Prostate gland (tissue), 2 donors: ENCODE measurements around the gene TTYH2. TPM values are rescaled to one million over a fixed set of nuclear protein-coding genes. Genes with fewer than 3 reads are reported as not detected.

Source experiments
- DNase-seq: peaks from one replicate; pipeline ENCODE4 v3.0.0-alpha.2; 2019; ENCODE audit warnings: low spot score
- H3K27ac ChIP-seq, 2 donors: fragments of 200-600 bp; sonication (generic); 2 replicates each; pipeline ENCODE4 v1.5.1; 2017 to 2019
- H3K27me3 ChIP-seq: fragments of 200-600 bp; sonication (generic); replicated peaks from 2 replicates; pipeline ENCODE4 v1.5.1; 2019; ENCODE audit not compliant: insufficient read depth
- H3K36me3 ChIP-seq, 2 donors: fragments of 200-600 bp; sonication (generic); 1 replicate in 1 of 2; 2 replicates in 1 of 2; pipeline versions ENCODE4 v1.5.1 to v1.8.1; 2017 to 2019
- H3K4me1 ChIP-seq: fragments of 200-600 bp; sonication (generic); replicated peaks from 2 replicates; pipeline ENCODE4 v1.5.1; 2019
- H3K4me3 ChIP-seq, 2 donors: fragments of 200-600 bp; sonication (generic); 2 replicates each; pipeline ENCODE4 v1.5.1; 2017 to 2019
- H3K9me3 ChIP-seq: fragments of 200-600 bp; sonication (generic); 2 replicates; pipeline ENCODE4 v1.5.1; 2017
- CTCF ChIP-seq, 4 experiments: fragments of 200-600 bp in 2 of 4; fragments of 450-650 bp in 2 of 4; sonication (generic) in 2 of 4; IDR thresholded peaks; 1 replicate in 3 of 4; 2 replicates in 1 of 4; pipeline ENCODE4 v1.5.1; 2016 to 2019; ENCODE audit warnings: antibody characterized with exemption in 4 of 4, mild to moderate bottlenecking in 2 of 4, moderate library complexity in 2 of 4
- POLR2A ChIP-seq: fragments of 450-650 bp; IDR thresholded peaks from one replicate; pipeline ENCODE4 v1.6.1; 2016; ENCODE audit warnings: antibody characterized with exemption, mild to moderate bottlenecking
- POLR2AphosphoS5 ChIP-seq: sonication (generic); formaldehyde crosslinking; IDR thresholded peaks from one replicate; pipeline ENCODE4 v1.6.1; 2017; ENCODE audit warnings: antibody characterized with exemption
- WGBS: methylation state at CpG from one replicate; pipeline ENCODE4 v1.1.5; 2018; 5-methylcytosine and 5-hydroxymethylcytosine counted together
- intact Hi-C: fragments of 100-400 bp; cut with DNase I; formaldehyde crosslinking; loops from one replicate; pipeline ENCODE4 v1.14.2; 2022
- total RNA-seq, 2 donors: library from RNA; depleted of rRNA; stranded (reverse); fragments of >200 nt; gene quantifications; one replicate each; pipeline ENCODE4 v1.1.0, GENCODE V29; 2016

The TTYH2 gene
- total RNA-seq, 2 donors from 2014 or later = 7.7 to 43.3 TPM

DNA sequence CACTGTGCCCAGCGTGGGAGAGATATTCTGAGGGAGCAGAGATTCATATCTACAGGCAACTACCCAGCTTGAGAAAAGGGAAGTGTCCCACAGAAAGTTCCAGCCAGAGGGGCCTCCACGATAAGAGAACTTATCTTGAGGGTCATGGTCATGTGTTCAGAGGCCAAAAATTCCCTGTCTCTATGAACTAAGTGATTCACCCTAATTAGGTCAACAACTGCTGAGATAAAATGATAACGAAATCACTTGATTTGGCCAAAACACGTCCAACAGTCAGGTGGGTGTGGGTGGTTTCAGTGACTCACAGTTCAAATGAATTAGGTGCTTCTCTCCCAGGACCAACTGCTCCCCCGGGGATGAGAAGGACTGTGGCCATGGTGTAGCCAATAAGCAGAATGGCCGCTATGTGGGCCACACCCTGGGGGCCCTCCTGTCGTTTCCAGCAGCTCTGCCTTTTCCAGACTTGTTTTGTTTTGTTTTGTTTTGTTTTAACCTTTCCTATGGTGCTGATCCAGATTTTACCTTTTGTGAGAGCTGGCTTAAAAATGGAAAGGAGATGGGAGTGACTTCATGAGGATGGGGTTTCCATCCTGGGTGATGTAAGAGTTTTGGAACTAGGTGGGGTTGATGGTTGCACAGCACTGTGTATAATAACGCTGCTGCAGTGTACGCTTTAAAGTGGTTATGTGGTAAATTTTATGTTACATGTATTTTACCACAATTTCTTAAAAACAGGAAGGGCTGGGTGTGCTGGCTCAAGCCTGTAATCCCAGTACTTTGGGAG, 69.4 kb downstream of the TTYH2 start:
- TF ChIP-seq POLR2AphosphoS5 = no peak
- no peak for TF ChIP-seq CTCF (IDR thresholded peaks at IDR 0.05)
- TF ChIP-seq POLR2A = no peak
- Histone ChIP-seq H3K9me3 (no peaks in the 10 kb centered on the region), H3K27me3 (no peaks in the 10 kb centered on the region), H3K4me3 (no peak overlapping the region), H3K36me3 (no peaks in the 10 kb centered on the region), H3K4me1 (no peaks in the 10 kb centered on the region), H3K27ac (no peak overlapping the region)
- WGBS = 44% methylated on average over 9 of the region's 9 CpGs
- intact Hi-C loops = no loop called here
- no peak for DNase-seq

GRCh38 chr17:74283371-74283673, 70.0 kb downstream of the TTYH2 start:
- intact Hi-C loops = no loop called here
- no peak for TF ChIP-seq POLR2A
- TF ChIP-seq CTCF (IDR thresholded peaks at IDR 0.05) = no peak
- TF ChIP-seq POLR2AphosphoS5 = no peak

GRCh38 chr17:74287031-74287602, 73.7 kb downstream of the TTYH2 start:
- intact Hi-C loops = no loop called here

More at GRCh38 chr17:74283371-74283673, 70.0 kb downstream of the TTYH2 start:
- Histone ChIP-seq H3K4me3 (no peak overlapping the region), H3K36me3 (no peaks in the 10 kb centered on the region), H3K27ac (no peak overlapping the region), H3K27me3 (no peaks in the 10 kb centered on the region), H3K9me3 (no peaks in the 10 kb centered on the region), H3K4me1 (no peaks in the 10 kb centered on the region)
- WGBS = 85% methylated on average over 4 of the region's 4 CpGs
- no peak for DNase-seq

DNA sequence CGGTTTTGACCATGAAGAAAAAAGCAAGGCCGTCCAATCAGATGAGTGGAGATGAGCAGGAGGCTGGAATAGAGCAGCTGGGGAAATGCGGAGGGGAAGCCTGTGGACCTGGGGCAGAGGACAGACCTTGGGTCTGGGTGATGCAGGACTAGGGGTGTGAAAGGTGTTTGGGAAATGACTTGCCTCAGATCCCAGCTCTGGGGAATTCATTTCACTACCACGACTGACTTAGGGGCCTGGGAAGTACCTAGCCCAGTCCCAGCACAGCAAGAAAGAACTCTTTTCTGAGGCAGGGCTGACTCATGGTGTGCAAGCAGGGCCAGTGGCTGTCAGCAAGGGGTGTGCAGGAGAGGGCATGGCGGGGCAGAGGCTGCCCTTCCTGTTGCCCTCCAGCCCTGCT, 75.4 kb downstream of the TTYH2 start:
- H3K4me3 ChIP-seq = no peak overlapping the region
- no peak for DNase-seq
- 78% methylated on average over 5 of the region's 5 CpGs for WGBS
- no peaks in the 10 kb centered on the region for H3K9me3 ChIP-seq
- intact Hi-C loops = no loop called here
- no peaks in the 10 kb centered on the region for H3K27me3 ChIP-seq
- no peak overlapping the region for H3K27ac ChIP-seq
- TF ChIP-seq POLR2AphosphoS5 = no peak
- no peak for TF ChIP-seq CTCF (IDR thresholded peaks at IDR 0.05)
- no peak for TF ChIP-seq POLR2A
- no peaks in the 10 kb centered on the region for H3K36me3 ChIP-seq
- no peaks in the 10 kb centered on the region for H3K4me1 ChIP-seq

More at GRCh38 chr17:74287031-74287602, 73.7 kb downstream of the TTYH2 start:
- no peaks in the 10 kb centered on the region for H3K36me3 ChIP-seq
- H3K4me3 ChIP-seq = no peak overlapping the region
- H3K4me1 ChIP-seq = no peaks in the 10 kb centered on the region
- no peaks in the 10 kb centered on the region for H3K27me3 ChIP-seq
- no peak for DNase-seq
- no peaks in the 10 kb centered on the region for H3K9me3 ChIP-seq
- TF ChIP-seq CTCF (IDR thresholded peaks at IDR 0.05) = no peak
- TF ChIP-seq POLR2A = no peak
- TF ChIP-seq POLR2AphosphoS5 = no peak
- 91% methylated on average over 14 of the region's 14 CpGs for WGBS
- no peak overlapping the region for H3K27ac ChIP-seq

DNA sequence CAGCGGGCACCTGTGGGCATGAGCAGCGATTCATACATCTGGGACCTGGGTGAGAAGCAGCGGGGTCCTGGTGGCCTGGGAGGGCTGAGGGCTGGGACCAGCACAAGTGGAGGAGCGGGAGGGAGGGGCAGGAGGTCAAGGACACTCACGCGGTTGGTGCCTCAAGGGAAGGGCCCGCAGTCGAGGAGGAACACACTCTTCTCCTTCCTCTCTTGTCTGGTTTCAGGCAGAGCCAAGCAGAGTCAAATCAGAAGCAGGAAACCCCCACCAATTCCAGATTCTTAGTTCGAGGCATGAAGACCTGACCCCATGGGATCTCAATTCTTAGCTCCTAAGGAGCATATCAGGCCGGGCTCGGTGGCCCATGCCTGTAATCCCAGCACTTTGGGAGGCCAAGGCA, 76.3 kb downstream of the TTYH2 start:
- intact Hi-C loops = no loop called here
- H3K36me3 ChIP-seq = no peaks in the 10 kb centered on the region

More for the DNA sequence above, 76.3 kb downstream of the TTYH2 start:
- no peak for TF ChIP-seq POLR2A
- no peak for TF ChIP-seq POLR2AphosphoS5
- TF ChIP-seq CTCF (IDR thresholded peaks at IDR 0.05) = no peak
- Histone ChIP-seq H3K4me1 (no peaks in the 10 kb centered on the region), H3K27me3 (no peaks in the 10 kb centered on the region), H3K27ac (no peak overlapping the region), H3K9me3 (no peaks in the 10 kb centered on the region), H3K4me3 (no peak overlapping the region)
- no peak for DNase-seq
- 79% methylated on average over 11 of the region's 11 CpGs for WGBS
